ENCODE data around the gene GP5. TPM values are rescaled to one million over a fixed set of nuclear protein-coding genes. Genes with fewer than 3 reads are reported as not detected.

Gene GP5
- total and polyA plus RNA-seq, 2 of the 13 experiments (the other 11 are each of a cell fraction or from before 2014, with no cell fraction given) = not detected

- FAIRE-seq (no peak), DNase-seq (ENCODE audit: low spot score) (no peak), ATAC-seq (no peak)
- Histone ChIP-seq H3K36me3 (replicated peaks in 1 of 2; ENCODE audit: control insufficient read depth in 1 of 2, insufficient read depth in 2 of 2, low read length in 2 of 2) (no peaks in the 10 kb centered on the region), H3K4me1 (ENCODE audit: insufficient read depth, low read length) (peaks cover 9% of the 10 kb centered on the region; the same call in 1 of the 2 replicates), H3K9ac (ENCODE audit: insufficient read depth, low read depth, low read length) (no peak overlapping the region), H3K27me3 (ENCODE audit: control insufficient read depth in 1 of 2, insufficient read depth in 2 of 2, low read length in 2 of 2) (peaks cover 11 to 54% of the 10 kb centered on the region in 2 experiments; a peak in 4 of 5 replicates), H3K4me3 (replicated peaks in 1 of 3; ENCODE audit: insufficient read depth in 1 of 3, low read depth in 2 of 3, low read length in 3 of 3) (no peak overlapping the region), H3K79me2 (ENCODE audit: insufficient read depth, low read length) (no peaks in the 10 kb centered on the region), H3K9me3 (ENCODE audit: low read length) (0 out of 2 replicates have a peak, but pooled peaks cover 4% of the 10 kb centered on the region), H4K20me1 (ENCODE audit: insufficient read depth, low read length) (no peaks in the 10 kb centered on the region), H3K4me2 (ENCODE audit: low read depth, low read length) (no peak overlapping the region), H3K27ac (ENCODE audit: extremely low read length, insufficient read depth, low read length) (no peak overlapping the region), H2AFZ (ENCODE audit: low read length) (no peak overlapping the region)
- intact Hi-C loops (cut with micrococcal nuclease; ENCODE audit: unreplicated experiment) = no loop called here
- 68% methylated on average over 15 of the region's 15 CpGs for WGBS (ENCODE audit: low lambda C conversion rate)
- in situ Hi-C loops (cut with HindIII; ENCODE audit: extremely low pct_ligation_motif_present, low pct_unique_long_range_greater_than_20kb) = no loop called here
- CTCF ChIA-PET (ENCODE audit: low intra/inter-chr PET ratio, low total read pairs) = no interaction called here
- POLR2A ChIA-PET = no interaction called here
- TF ChIP-seq PHB2 (IDR thresholded peaks at IDR 0.05; ENCODE audit: partially characterized antibody) = no peak
- TF ChIP-seq YEATS4 (CRISPR knock-in tag; IDR thresholded peaks at IDR 0.05; ENCODE audit: borderline replicate concordance) = no peak
- no peak for TF ChIP-seq SOX5 (CRISPR knock-in tag; IDR thresholded peaks at IDR 0.05; ENCODE audit: borderline replicate concordance)
- TF ChIP-seq ATF2 (CRISPR knock-in tag; IDR thresholded peaks at IDR 0.05) = no peak
- no peak for TF ChIP-seq SRF (IDR thresholded peaks at IDR 0.05; ENCODE audit: low read depth, low read length)
- TF ChIP-seq ZNF644 (CRISPR knock-in tag; IDR thresholded peaks at IDR 0.05; ENCODE audit: low read depth) = no peak
- BruUV-seq (replicated peaks) = no TSS peak
Observed at GRCh38 chr3:194386066-194386465, 13.0 kb downstream of the GP5 start.

- Histone ChIP-seq H3K4me1 (ENCODE audit: insufficient read depth, low read length) (peaks cover 9% of the 10 kb centered on the region; the same call in 1 of the 2 replicates), H3K27ac (ENCODE audit: extremely low read length, insufficient read depth, low read length) (no peak overlapping the region), H3K4me2 (ENCODE audit: low read depth, low read length) (no peak overlapping the region), H2AFZ (ENCODE audit: low read length) (no peak overlapping the region), H3K9ac (ENCODE audit: insufficient read depth, low read depth, low read length) (no peak overlapping the region), H4K20me1 (ENCODE audit: insufficient read depth, low read length) (no peaks in the 10 kb centered on the region), H3K4me3 (replicated peaks in 1 of 3; ENCODE audit: insufficient read depth in 1 of 3, low read depth in 2 of 3, low read length in 3 of 3) (no peak overlapping the region), H3K9me3 (ENCODE audit: low read length) (no peaks in the 10 kb centered on the region), H3K36me3 (replicated peaks in 1 of 2; ENCODE audit: control insufficient read depth in 1 of 2, insufficient read depth in 2 of 2, low read length in 2 of 2) (no peaks in the 10 kb centered on the region), H3K27me3 (ENCODE audit: control insufficient read depth in 1 of 2, insufficient read depth in 2 of 2, low read length in 2 of 2) (peaks cover 11 to 68% of the 10 kb centered on the region in 2 experiments), H3K79me2 (ENCODE audit: insufficient read depth, low read length) (no peaks in the 10 kb centered on the region)
- POLR2A ChIA-PET = no interaction called here
- 55% methylated on average over 5 of the region's 12 CpGs for whole genome bisulfite sequencing (ENCODE audit: low lambda C conversion rate)
- ATAC-seq (no peak; the same call in 2 of the 3 replicates), FAIRE-seq (no peak), DNase-seq (ENCODE audit: low spot score) (no peak)
- BruUV-seq (replicated peaks) = no TSS peak
- CTCF ChIA-PET (ENCODE audit: low intra/inter-chr PET ratio, low total read pairs) = no interaction called here
- in situ Hi-C loops (cut with HindIII; ENCODE audit: extremely low pct_ligation_motif_present, low pct_unique_long_range_greater_than_20kb) = no loop called here
- intact Hi-C loops (cut with micrococcal nuclease; ENCODE audit: unreplicated experiment) = no loop called here
- TF ChIP-seq ZNF646 (CRISPR knock-in tag; IDR thresholded peaks at IDR 0.05) = no peak
- TF ChIP-seq WIZ (CRISPR knock-in tag; IDR thresholded peaks at IDR 0.05) = no peak
- no peak for TF ChIP-seq REL (CRISPR knock-in tag; conservative IDR thresholded peaks at IDR 0.05)
- no peak for TF ChIP-seq BATF2 (CRISPR knock-in tag; IDR thresholded peaks at IDR 0.05)
- no peak for TF ChIP-seq MED8 (CRISPR knock-in tag; IDR thresholded peaks at IDR 0.05; ENCODE audit: insufficient replicate concordance)
Observed at GRCh38 chr3:194384569-194385001, 14.5 kb downstream of the GP5 start.
